ENCODE results near the gene KDM4B.
"Not testable (repeated sequence)": the region's sequence is repeated elsewhere in the genome, so short reads cannot be mapped to it uniquely, and the experiment has no call there.

Gene KDM4B

GRCh38 chr19:5171711-5172110, 202.8 kb downstream of the KDM4B start:
- DNase-seq (ENCODE audit: low read depth in 2 of 2) = no peak

GRCh38 chr19:5172859-5173630, 204.1 kb downstream of the KDM4B start:
- DNase-seq (ENCODE audit: low read depth in 2 of 2) = no peak

- DNase-seq (ENCODE audit: low read depth in 2 of 2) = no peak
These were observed 205.1 kb downstream of the KDM4B start for GRCh38 chr19:5173993-5174392.

- DNase-seq (ENCODE audit: low read depth in 2 of 2) = no peak
These were observed 209.0 kb downstream of the KDM4B start for GRCh38 chr19:5177745-5178450.

- no peak for DNase-seq (ENCODE audit: low read depth in 2 of 2)
These were observed 209.9 kb downstream of the KDM4B start for GRCh38 chr19:5178841-5179240.

- DNase-seq (ENCODE audit: low read depth in 2 of 2) = no peak
These were observed 210.3 kb downstream of the KDM4B start for GRCh38 chr19:5179256-5179655.

GRCh38 chr19:5181329-5181728, 212.4 kb downstream of the KDM4B start:
- DNase-seq (ENCODE audit: low read depth in 2 of 2) = no peak

- no peak for DNase-seq (ENCODE audit: low read depth in 2 of 2)
These were observed 213.8 kb downstream of the KDM4B start for GRCh38 chr19:5182751-5183150.

- no peak for DNase-seq (ENCODE audit: low read depth in 2 of 2)
These were observed 214.7 kb downstream of the KDM4B start for GRCh38 chr19:5183616-5184015.

- DNase-seq (ENCODE audit: low read depth in 2 of 2) = no peak
These were observed 216.0 kb downstream of the KDM4B start for GRCh38 chr19:5184930-5185329.

- no peak for DNase-seq (ENCODE audit: low read depth in 2 of 2)
These were observed 217.6 kb downstream of the KDM4B start for GRCh38 chr19:5186293-5187050.

GRCh38 chr19:5188548-5189317, 219.8 kb downstream of the KDM4B start:
- no peak for DNase-seq (ENCODE audit: low read depth in 2 of 2)

GRCh38 chr19:5189318-5189607, 220.3 kb downstream of the KDM4B start:
- DNase-seq (ENCODE audit: low read depth in 2 of 2) = no peak

- DNase-seq (ENCODE audit: low read depth in 2 of 2) = no peak
These were observed 222.2 kb downstream of the KDM4B start for GRCh38 chr19:5191091-5191490.

- no peak for DNase-seq (ENCODE audit: low read depth in 2 of 2)
These were observed 223.7 kb downstream of the KDM4B start for GRCh38 chr19:5192568-5192967.

GRCh38 chr19:5193192-5193591, 224.3 kb downstream of the KDM4B start:
- DNase-seq (ENCODE audit: low read depth in 2 of 2) = no peak

GRCh38 chr19:5194641-5195040, 225.7 kb downstream of the KDM4B start:
- no peak for DNase-seq (ENCODE audit: low read depth in 2 of 2)

- not testable (repeated sequence) for DNase-seq (ENCODE audit: low read depth in 2 of 2)
These were observed 226.7 kb downstream of the KDM4B start for GRCh38 chr19:5195587-5195986.

- no peak for DNase-seq (ENCODE audit: low read depth in 2 of 2)
These were observed 227.9 kb downstream of the KDM4B start for GRCh38 chr19:5196832-5197231.

- no peak for DNase-seq (ENCODE audit: low read depth in 2 of 2)
These were observed 231.9 kb downstream of the KDM4B start for GRCh38 chr19:5200844-5201243.

GRCh38 chr19:5202553-5202952, 233.6 kb downstream of the KDM4B start:
- DNase-seq (ENCODE audit: low read depth in 2 of 2) = no peak
